Smooth muscle cell (in vitro differentiated cells): ENCODE data around the gene RPL27A. TPM values are rescaled to one million over a fixed set of nuclear protein-coding genes. Genes with fewer than 3 reads are reported as not detected.

Experiments
- DNase-seq: peaks from one replicate; lab custom pipeline; 2025; ENCODE audit not compliant: unreplicated experiment; lab: John Stamatoyannopoulos, UW
- H2AFZ ChIP-seq: fragments of 200-600 bp; sonication (generic); 2 replicates; pipeline ENCODE4 v1.6.0; 2016; ENCODE audit warnings: antibody characterized with exemption, low read depth, mild to moderate bottlenecking
- H3F3A ChIP-seq: fragments of 200-600 bp; sonication (generic); 2 replicates; pipeline ENCODE4 v1.6.0; 2017; ENCODE audit warnings: antibody characterized with exemption, low read depth
- H3K27ac ChIP-seq: fragments of 200-600 bp; sonication (generic); 2 replicates; pipeline ENCODE4 v1.5.1; 2016; ENCODE audit warnings: low read depth, mild to moderate bottlenecking
- H3K27me3 ChIP-seq: fragments of 200-600 bp; sonication (generic); 2 replicates; pipeline ENCODE4 v1.6.1; 2016; ENCODE audit warnings: low read depth, mild to moderate bottlenecking
- H3K36me3 ChIP-seq: fragments of 200-600 bp; sonication (generic); 2 replicates; pipeline ENCODE4 v1.5.1; 2016; ENCODE audit warnings: low read depth
- H3K4me1 ChIP-seq: fragments of 200-600 bp; sonication (generic); 2 replicates; pipeline ENCODE4 v1.5.1; 2016; ENCODE audit warnings: low read depth
- H3K4me2 ChIP-seq: fragments of 200-600 bp; sonication (generic); 2 replicates; pipeline ENCODE4 v1.6.0; 2016; ENCODE audit warnings: mild to moderate bottlenecking
- H3K4me3 ChIP-seq: fragments of 200-600 bp; sonication (generic); 2 replicates; pipeline ENCODE4 v1.5.1; 2016; ENCODE audit warnings: mild to moderate bottlenecking
- H3K79me2 ChIP-seq: fragments of 200-600 bp; sonication (generic); 2 replicates; pipeline ENCODE4 v1.6.0; 2016; ENCODE audit warnings: low read depth, mild to moderate bottlenecking
- H3K9ac ChIP-seq: fragments of 200-600 bp; sonication (generic); 2 replicates; pipeline ENCODE4 v1.6.0; 2016; ENCODE audit warnings: low read depth
- H3K9me3 ChIP-seq: fragments of 200-600 bp; sonication (generic); replicated peaks from 2 replicates; pipeline ENCODE4 v1.5.1; 2016; ENCODE audit warnings: low read depth
- H4K20me1 ChIP-seq: fragments of 200-600 bp; sonication (generic); 2 replicates; pipeline ENCODE4 v1.6.0; 2016; ENCODE audit warnings: low read depth
- WGBS: methylation state at CpG from one replicate; pipeline ENCODE4 v1.1.7; 2016; ENCODE audit warnings: low lambda C conversion rate; 5-methylcytosine and 5-hydroxymethylcytosine counted together
- polyA plus RNA-seq: library from polyadenylated mRNA; unstranded; fragments of >200 nt; fragmentation: Nextera tagmentation; extraction: Ambion mirVana; gene quantifications from 2 replicates; pipeline ENCODE4 v1.2.1, GENCODE V29; 2016
- total RNA-seq: library from RNA; depleted of rRNA; stranded (reverse); fragments of >200 nt; gene quantifications from 2 replicates; pipeline ENCODE4 v1.2.3, GENCODE V29; 2014
- TF ChIP-seq, protein P1 (sequence below): fragments of 200-600 bp; sonication (generic); IDR thresholded peaks from 2 replicates; pipeline ENCODE4 v1.5.1; 2017; ENCODE audit warnings: borderline replicate concordance, mild to moderate bottlenecking, antibody characterized with exemption; ENCODE audit not compliant: insufficient read depth, poor library complexity, severe bottlenecking

RPL27A gene
- total and polyA plus RNA-seq, 2 experiments from 2014 or later: 817 to 1,140 TPM

DNA sequence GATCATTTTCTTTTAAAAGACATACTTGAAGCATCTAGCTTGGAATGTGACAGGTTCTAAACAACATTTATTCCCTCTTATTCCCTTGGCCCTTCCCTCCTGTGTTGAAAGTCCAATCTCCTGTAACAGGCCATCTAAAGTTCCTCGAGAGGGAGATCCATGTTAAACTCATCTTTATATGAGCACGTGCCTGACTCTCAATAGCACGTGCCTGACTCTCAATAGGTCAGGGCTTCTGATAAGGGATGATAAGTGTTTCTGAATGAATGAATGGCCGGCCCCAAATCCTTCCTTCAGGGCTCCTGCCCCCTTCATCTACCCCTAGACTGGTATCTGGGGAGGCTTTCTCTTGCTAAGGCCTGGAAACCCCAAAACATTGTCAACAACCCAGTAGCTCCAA lies 27.2 kb downstream of the RPL27A start:
- peaks cover 5% of the 10 kb centered on the region for H3K4me1 ChIP-seq
- 97% methylated on average over 4 of the region's 4 CpGs for WGBS
- H3K27ac ChIP-seq: no peak overlapping the region
- DNase-seq: no peak
- H3K9ac ChIP-seq: no peak overlapping the region
- no peak overlapping the region for H3K4me2 ChIP-seq
- no peaks in the 10 kb centered on the region for H3K9me3 ChIP-seq
- H3F3A ChIP-seq: no peaks in the 10 kb centered on the region
- H4K20me1 ChIP-seq: peaks cover 68% of the 10 kb centered on the region
- TF ChIP-seq, protein P1, sequence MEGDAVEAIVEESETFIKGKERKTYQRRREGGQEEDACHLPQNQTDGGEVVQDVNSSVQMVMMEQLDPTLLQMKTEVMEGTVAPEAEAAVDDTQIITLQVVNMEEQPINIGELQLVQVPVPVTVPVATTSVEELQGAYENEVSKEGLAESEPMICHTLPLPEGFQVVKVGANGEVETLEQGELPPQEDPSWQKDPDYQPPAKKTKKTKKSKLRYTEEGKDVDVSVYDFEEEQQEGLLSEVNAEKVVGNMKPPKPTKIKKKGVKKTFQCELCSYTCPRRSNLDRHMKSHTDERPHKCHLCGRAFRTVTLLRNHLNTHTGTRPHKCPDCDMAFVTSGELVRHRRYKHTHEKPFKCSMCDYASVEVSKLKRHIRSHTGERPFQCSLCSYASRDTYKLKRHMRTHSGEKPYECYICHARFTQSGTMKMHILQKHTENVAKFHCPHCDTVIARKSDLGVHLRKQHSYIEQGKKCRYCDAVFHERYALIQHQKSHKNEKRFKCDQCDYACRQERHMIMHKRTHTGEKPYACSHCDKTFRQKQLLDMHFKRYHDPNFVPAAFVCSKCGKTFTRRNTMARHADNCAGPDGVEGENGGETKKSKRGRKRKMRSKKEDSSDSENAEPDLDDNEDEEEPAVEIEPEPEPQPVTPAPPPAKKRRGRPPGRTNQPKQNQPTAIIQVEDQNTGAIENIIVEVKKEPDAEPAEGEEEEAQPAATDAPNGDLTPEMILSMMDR: no peak
- no peak overlapping the region for H2AFZ ChIP-seq
- H3K27me3 ChIP-seq: no peaks in the 10 kb centered on the region
- H3K36me3 ChIP-seq: peaks cover 14% of the 10 kb centered on the region
- no peak overlapping the region for H3K4me3 ChIP-seq
- peaks cover 4% of the 10 kb centered on the region for H3K79me2 ChIP-seq

DNA sequence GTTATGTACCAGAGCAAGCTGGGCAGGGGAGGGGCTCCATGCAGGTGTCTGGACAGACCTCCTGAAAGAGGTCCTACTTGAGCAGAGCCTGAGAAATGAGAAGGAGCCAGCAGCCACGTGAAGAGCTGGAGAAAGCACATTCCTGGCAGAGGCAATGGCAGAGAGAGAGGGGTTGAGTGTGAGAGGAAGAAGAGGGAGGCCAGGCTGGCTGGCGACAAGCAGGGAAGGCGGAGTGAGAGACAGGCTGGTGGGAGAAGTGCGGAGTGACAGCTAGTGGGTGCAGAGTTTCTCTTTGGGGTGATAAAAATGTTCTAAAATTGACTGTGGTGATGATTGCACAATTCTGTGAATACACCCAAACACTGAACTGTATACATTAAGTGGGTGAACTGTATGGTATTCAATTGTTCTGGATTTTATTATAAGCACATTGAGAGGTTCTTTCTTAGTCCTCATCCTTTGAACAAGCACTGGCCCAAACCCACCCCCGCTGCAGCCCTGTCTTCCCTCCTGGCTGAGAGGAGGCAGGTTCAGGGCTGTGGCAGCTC lies 29.4 kb downstream of the RPL27A start:
- H3K27ac ChIP-seq: no peak overlapping the region
- no peak overlapping the region for H2AFZ ChIP-seq

DNA sequence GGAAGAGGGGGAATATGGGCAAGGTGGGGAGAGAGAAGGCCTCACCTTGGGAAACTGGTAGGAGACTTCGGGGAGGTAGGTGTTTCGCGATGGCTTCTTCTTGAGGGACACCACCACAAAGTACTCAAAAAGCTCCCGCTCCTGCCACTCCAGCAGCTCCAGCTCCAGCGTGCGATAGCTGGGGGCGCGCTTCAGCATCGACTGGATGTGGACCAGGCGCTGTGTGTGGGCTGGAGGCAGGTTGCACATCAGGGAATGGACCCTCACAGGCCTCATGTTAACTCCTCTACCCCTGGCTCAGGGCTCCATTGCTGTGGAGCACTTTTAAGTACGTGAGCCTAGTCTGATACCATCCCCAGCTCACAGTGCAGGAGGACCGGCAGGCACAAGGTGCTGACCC lies 29.9 kb downstream of the RPL27A start:
- DNase-seq: no peak
- Histone ChIP-seq H3K4me3 (no peak overlapping the region), H3K79me2 (peaks cover 15% of the 10 kb centered on the region), H2AFZ (no peak overlapping the region), H3K27me3 (no peaks in the 10 kb centered on the region), H3K4me1 (peaks cover 11% of the 10 kb centered on the region), H3K9ac (no peak overlapping the region), H3F3A (peaks cover 4% of the 10 kb centered on the region), H3K4me2 (no peak overlapping the region), H3K9me3 (no peaks in the 10 kb centered on the region), H4K20me1 (peaks cover 52% of the 10 kb centered on the region), H3K36me3 (no peaks in the 10 kb centered on the region), H3K27ac (no peak overlapping the region)
- TF ChIP-seq, protein P1: no peak
- WGBS: 98% methylated on average over 11 of the region's 12 CpGs

More for the DNA sequence above, 29.4 kb downstream of the RPL27A start:
- no peak overlapping the region for H3K4me3 ChIP-seq
- H3K4me2 ChIP-seq: no peak overlapping the region
- TF ChIP-seq, protein P1: no peak
- H3K36me3 ChIP-seq: peaks cover 2% of the 10 kb centered on the region
- 92% methylated on average over 5 of the region's 5 CpGs for WGBS
- no peaks in the 10 kb centered on the region for H3K27me3 ChIP-seq
- H3F3A ChIP-seq: peaks cover under 1% of the 10 kb centered on the region
- no peaks in the 10 kb centered on the region for H3K9me3 ChIP-seq
- DNase-seq: no peak
- H3K79me2 ChIP-seq: peaks cover 13% of the 10 kb centered on the region
- peaks cover 5% of the 10 kb centered on the region for H3K4me1 ChIP-seq
- H4K20me1 ChIP-seq: peaks cover 55% of the 10 kb centered on the region
- H3K9ac ChIP-seq: no peak overlapping the region
